ENCODE results near the gene H6PD.

H6PD gene

DNA sequence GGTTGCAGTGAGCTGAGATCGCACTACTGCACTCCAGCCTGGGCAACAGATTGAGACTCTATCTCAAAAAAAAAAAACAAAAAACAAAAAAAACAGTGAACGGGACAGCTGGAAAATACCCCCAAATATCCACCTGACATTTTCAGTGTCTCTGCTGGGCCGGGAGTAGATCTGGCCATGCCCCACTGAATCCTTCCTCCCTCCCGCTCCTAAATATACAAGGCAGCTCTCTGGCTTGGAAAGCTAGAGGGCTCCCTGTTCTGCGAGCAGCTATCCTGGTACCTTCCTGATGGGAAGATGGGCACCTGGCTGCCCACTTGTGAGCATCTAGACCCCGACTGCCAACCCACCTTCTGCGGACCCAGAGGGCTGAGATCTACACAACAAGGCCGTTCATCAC, 79.5 kb downstream of the H6PD start:
- Histone ChIP-seq H3F3A (ENCODE audit: insufficient read depth) (no peaks in the 10 kb centered on the region), H3K9me3 (ENCODE audit: insufficient read depth, low read length) (no peaks in the 10 kb centered on the region), H3K79me2 (ENCODE audit: insufficient read depth, low read length) (no peaks in the 10 kb centered on the region), H3K36me3 (ENCODE audit: low read length) (no peaks in the 10 kb centered on the region), H2AFZ (ENCODE audit: low read depth, low read length, severe bottlenecking) (no peak overlapping the region), H3K9me2 (replicated peaks; ENCODE audit: insufficient read depth, low read length) (no peaks in the 10 kb centered on the region), H3K4me2 (ENCODE audit: low read depth, low read length, poor library complexity, severe bottlenecking) (no peak overlapping the region), H3K9ac (ENCODE audit: low read length) (no peak overlapping the region), H3K27ac (ENCODE audit: low read depth, low read length) (no peak overlapping the region), H3K27me3 (ENCODE audit: low read length) (no peaks in the 10 kb centered on the region), H3K4me3 (ENCODE audit: insufficient read depth, low read length, poor library complexity, severe bottlenecking) (no peak overlapping the region), H4K20me1 (ENCODE audit: low read depth, low read length) (no peaks in the 10 kb centered on the region)
- no peak for TF ChIP-seq EZH2phosphoT487 (conservative IDR thresholded peaks at IDR 0.05; ENCODE audit: low read length)
- TF ChIP-seq, protein P1, sequence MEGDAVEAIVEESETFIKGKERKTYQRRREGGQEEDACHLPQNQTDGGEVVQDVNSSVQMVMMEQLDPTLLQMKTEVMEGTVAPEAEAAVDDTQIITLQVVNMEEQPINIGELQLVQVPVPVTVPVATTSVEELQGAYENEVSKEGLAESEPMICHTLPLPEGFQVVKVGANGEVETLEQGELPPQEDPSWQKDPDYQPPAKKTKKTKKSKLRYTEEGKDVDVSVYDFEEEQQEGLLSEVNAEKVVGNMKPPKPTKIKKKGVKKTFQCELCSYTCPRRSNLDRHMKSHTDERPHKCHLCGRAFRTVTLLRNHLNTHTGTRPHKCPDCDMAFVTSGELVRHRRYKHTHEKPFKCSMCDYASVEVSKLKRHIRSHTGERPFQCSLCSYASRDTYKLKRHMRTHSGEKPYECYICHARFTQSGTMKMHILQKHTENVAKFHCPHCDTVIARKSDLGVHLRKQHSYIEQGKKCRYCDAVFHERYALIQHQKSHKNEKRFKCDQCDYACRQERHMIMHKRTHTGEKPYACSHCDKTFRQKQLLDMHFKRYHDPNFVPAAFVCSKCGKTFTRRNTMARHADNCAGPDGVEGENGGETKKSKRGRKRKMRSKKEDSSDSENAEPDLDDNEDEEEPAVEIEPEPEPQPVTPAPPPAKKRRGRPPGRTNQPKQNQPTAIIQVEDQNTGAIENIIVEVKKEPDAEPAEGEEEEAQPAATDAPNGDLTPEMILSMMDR (IDR thresholded peaks at IDR 0.05; ENCODE audit: insufficient read depth, low read length, poor library complexity, severe bottlenecking) = no peak

DNA sequence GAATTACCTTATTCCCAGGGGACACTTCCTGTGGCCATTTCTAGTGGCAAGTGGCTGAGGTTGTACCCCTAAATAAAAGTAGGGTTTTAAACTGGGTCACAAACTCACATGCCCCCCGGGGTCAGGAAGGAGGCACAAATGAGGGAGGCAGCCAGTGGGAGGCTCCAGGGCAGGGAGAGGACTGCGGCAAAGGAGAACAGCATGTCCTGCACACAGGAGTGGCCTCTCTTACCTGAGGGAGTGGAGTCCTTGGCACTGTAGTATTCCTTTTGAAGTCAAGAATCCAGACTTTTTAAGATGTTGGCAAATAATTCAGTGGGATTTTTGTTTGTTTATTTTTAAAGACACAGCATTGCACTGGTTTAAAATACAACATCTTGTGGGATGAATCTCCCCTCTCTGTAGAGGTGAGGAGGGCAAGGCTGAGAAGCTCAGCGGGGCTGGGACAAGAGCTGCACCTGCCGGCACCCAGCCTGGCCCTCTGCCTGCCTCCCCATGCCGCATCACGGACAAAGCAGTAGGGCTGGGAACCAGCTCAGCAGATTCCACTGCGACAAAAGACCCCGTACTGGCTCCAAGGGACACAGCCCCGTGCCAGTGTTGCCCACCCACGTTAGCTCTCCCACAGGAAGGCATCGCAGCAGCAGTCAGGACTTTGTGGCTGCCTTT, 80.3 kb downstream of the H6PD start:
- H3K9ac ChIP-seq (ENCODE audit: low read length) = no peak overlapping the region
- no peak overlapping the region for H3K4me3 ChIP-seq (ENCODE audit: insufficient read depth, low read length, poor library complexity, severe bottlenecking)
- H3K4me2 ChIP-seq (ENCODE audit: low read depth, low read length, poor library complexity, severe bottlenecking) = no peak overlapping the region
- no peaks in the 10 kb centered on the region for H3F3A ChIP-seq (ENCODE audit: insufficient read depth)
- no peak overlapping the region for H3K27ac ChIP-seq (ENCODE audit: low read depth, low read length)
- no peaks in the 10 kb centered on the region for H3K9me3 ChIP-seq (ENCODE audit: insufficient read depth, low read length)
- H3K27me3 ChIP-seq (ENCODE audit: low read length) = no peaks in the 10 kb centered on the region
- H3K9me2 ChIP-seq (replicated peaks; ENCODE audit: insufficient read depth, low read length) = no peaks in the 10 kb centered on the region
- H4K20me1 ChIP-seq (ENCODE audit: low read depth, low read length) = no peaks in the 10 kb centered on the region
- no peak overlapping the region for H2AFZ ChIP-seq (ENCODE audit: low read depth, low read length, severe bottlenecking)
- no peaks in the 10 kb centered on the region for H3K36me3 ChIP-seq (ENCODE audit: low read length)
- TF ChIP-seq, protein P1 (IDR thresholded peaks at IDR 0.05; ENCODE audit: insufficient read depth, low read length, poor library complexity, severe bottlenecking) = no peak
- no peak for TF ChIP-seq EZH2phosphoT487 (conservative IDR thresholded peaks at IDR 0.05; ENCODE audit: low read length)
- no peaks in the 10 kb centered on the region for H3K79me2 ChIP-seq (ENCODE audit: insufficient read depth, low read length)

DNA sequence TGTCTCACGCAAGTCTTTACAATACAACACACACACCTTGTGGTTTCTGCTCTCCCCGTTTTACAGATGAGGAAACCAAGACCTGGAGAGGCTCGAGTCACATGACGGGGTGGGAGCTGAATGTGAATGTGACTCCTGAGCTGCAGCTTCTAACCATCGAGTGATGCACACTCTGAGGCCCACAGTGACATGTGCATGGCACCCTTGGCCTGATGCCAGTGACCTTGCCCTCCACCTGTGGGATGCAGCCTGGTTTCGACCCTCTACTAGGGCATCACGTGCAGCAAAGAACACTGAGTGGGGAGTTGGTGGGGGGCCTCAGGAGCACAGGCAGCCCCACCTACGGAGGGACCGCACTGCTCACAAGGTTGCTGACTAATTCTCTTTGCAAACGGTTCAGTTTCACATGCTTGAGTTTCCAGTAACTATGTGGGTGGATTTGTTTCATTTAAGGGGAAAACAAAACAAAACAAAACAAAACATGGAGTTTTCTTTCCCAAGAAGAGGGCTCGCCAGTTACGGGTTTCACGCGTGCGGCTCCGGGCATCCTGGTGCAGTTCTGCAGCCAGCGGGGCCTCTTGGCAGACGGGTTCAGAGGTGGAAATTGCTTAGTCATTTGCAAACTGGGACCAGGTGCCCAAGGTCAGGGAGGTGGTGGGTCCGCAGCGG, 81.0 kb downstream of the H6PD start:
- Histone ChIP-seq H3K27ac (ENCODE audit: low read depth, low read length) (no peak overlapping the region), H3K9ac (ENCODE audit: low read length) (no peak overlapping the region), H3K36me3 (ENCODE audit: low read length) (no peaks in the 10 kb centered on the region), H3K27me3 (ENCODE audit: low read length) (no peaks in the 10 kb centered on the region), H3K79me2 (ENCODE audit: insufficient read depth, low read length) (no peaks in the 10 kb centered on the region), H4K20me1 (ENCODE audit: low read depth, low read length) (no peaks in the 10 kb centered on the region), H3K9me2 (replicated peaks; ENCODE audit: insufficient read depth, low read length) (no peaks in the 10 kb centered on the region), H3K4me3 (ENCODE audit: insufficient read depth, low read length, poor library complexity, severe bottlenecking) (no peak overlapping the region), H3K9me3 (ENCODE audit: insufficient read depth, low read length) (no peaks in the 10 kb centered on the region), H3K4me2 (ENCODE audit: low read depth, low read length, poor library complexity, severe bottlenecking) (no peak overlapping the region), H2AFZ (ENCODE audit: low read depth, low read length, severe bottlenecking) (no peak overlapping the region), H3F3A (ENCODE audit: insufficient read depth) (no peaks in the 10 kb centered on the region)
- TF ChIP-seq, protein P1 (IDR thresholded peaks at IDR 0.05; ENCODE audit: insufficient read depth, low read length, poor library complexity, severe bottlenecking) = no peak
- no peak for TF ChIP-seq EZH2phosphoT487 (conservative IDR thresholded peaks at IDR 0.05; ENCODE audit: low read length)
